CD4-positive, alpha-beta T cell treated with Interleukin-21 for 1 hour (primary cell): ENCODE data around the gene ARHGEF10L.
A peak's percentile ranks its signal among the peaks of the same experiment; 100 is the strongest.

ENCODE experiments used
- DNase-seq: peaks from one replicate; pipeline ENCODE4 v3.0.0-alpha.2; 2020

Gene ARHGEF10L

DNA sequence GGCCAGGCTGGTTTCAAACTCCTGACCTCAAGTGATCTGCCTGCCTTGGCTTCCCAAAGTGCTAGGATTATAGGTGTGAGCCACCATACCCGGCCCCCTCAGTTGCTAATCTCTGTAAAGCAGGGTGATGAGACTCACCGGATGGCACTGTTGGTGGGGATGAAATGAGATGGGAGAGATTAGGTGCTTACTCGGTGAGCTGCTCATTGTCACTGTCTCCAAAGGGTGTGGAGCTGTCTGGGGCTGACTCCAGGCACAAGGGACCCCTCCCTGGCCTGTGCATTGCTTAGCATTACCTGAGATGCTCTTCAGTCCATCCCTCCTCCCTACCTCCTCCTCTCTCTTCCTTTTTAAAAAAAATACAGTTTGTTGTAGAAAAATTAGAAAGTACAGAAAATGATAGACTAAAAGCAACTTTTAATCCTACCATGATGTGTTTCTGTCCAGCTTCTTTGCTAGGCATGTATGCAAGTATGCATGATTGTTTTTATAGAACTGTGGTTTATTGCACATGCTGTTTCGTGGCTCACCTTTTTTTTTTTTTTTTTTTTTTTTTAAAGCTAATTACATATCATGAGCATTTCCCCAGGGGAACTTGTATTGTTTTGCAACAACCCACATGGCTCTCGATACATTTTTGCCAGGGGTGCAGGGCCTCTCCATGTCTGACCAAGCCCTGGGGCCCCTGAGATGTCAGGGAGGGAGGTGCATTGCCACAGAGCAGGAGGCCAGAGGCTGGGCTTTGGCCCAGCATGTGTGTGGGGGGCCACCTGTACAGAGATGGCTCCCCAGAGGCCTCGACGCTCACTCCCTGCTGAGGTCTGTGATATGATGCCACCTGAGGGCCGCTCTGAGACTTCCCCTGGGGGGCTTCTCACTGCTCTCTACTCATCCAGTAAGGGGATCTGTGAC, 55.4 kb downstream of the ARHGEF10L start:
- no peak for DNase-seq

DNA sequence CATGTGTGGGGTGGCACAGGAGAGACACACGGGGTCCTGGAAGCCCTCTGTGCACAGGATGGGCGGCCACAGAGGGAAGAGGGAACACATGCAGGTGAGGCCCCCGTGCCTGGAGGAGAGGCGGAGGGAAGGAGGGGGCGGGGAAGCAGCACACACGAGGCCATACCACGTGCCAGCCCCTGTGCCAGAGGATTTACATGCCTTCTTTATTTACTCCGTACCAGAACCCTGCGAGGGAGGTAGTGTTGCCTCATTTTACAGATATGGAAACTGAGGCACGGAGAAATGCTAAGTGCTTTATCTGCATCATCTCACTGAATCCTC, 56.1 kb downstream of the ARHGEF10L start:
- no peak for DNase-seq

DNA sequence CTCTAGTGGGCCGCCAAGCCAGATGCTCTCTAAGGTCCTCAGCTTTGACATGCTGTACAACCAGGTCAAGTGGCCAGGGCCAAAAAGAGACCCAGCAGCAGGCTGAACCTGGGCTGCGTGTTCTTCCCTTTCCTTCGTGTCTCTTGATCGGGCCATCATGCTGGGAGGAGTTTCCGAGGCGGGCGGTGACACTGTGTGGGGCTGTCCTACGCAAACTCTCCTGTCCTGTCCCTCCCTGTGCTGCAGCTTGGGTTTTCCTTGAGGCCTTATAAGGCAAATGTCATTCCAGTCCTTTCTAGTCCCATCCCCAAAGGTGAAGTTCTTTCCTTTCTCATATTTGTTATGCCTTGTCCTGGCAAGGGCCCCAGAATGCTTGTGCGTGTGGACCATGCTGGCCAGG, 56.7 kb downstream of the ARHGEF10L start:
- DNase-seq: no peak

- no peak for DNase-seq
Observed at GRCh38 chr1:17596651-17597509, 57.4 kb downstream of the ARHGEF10L start.

GRCh38 chr1:17597651-17598050, 58.2 kb downstream of the ARHGEF10L start:
- DNase-seq: no peak

GRCh38 chr1:17598251-17598650, 58.8 kb downstream of the ARHGEF10L start:
- DNase-seq: no peak

DNA sequence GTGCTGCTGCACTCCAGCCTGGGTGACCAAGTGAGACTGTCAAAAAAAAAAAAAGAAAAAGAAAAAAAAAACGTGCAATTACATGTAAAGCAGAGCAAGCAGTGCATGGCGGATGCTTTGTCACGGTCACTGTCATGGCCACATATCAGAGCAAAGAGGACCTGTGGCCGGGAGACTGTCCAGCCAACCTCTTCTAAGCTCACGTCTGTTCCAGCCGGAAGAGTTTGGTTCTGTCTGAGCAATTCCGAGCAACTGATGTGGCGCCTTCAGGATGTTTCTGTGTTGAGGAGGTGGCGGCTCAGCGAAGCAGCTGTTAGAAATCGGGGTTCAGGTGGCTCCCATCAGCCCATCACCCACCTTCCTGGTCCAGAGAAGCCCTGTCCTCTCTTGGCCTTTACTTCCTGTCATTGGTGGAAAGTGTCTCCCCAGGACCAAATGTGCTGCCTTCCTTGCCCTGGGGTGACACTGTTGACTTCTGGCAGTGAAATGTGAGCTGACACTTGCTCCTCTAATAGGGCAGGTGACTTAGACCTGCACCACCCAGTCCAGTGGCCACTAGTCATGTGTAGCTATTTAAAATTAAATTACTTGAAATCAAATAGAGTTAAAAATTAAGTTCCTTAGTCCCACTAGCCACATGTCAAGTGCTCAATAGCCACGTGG, 59.9 kb downstream of the ARHGEF10L start:
- no peak for DNase-seq

- DNase-seq: no peak
Observed at GRCh38 chr1:17599954-17600300, 60.4 kb downstream of the ARHGEF10L start.

DNA sequence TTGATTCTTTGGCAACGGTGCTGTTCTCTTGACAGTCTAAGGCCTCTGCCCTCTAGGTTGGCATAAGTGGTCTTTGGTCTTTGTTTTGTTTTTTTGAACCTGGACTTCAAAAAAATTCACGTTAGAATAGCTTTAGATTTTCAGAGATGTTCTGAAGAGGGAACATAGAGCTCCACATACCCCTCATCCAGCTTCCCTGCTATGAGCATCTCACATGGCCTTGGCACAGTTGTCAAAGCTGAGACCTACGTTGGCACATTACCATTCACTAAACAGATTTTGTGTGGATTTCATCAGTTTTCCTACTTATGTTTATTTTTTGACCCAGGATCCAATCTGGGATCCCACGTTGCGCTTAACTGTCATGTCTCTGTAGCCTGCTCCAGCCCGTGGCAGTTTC, 60.8 kb downstream of the ARHGEF10L start:
- DNase-seq: no peak

GRCh38 chr1:17601643-17602382, 62.3 kb downstream of the ARHGEF10L start:
- no peak for DNase-seq

DNA sequence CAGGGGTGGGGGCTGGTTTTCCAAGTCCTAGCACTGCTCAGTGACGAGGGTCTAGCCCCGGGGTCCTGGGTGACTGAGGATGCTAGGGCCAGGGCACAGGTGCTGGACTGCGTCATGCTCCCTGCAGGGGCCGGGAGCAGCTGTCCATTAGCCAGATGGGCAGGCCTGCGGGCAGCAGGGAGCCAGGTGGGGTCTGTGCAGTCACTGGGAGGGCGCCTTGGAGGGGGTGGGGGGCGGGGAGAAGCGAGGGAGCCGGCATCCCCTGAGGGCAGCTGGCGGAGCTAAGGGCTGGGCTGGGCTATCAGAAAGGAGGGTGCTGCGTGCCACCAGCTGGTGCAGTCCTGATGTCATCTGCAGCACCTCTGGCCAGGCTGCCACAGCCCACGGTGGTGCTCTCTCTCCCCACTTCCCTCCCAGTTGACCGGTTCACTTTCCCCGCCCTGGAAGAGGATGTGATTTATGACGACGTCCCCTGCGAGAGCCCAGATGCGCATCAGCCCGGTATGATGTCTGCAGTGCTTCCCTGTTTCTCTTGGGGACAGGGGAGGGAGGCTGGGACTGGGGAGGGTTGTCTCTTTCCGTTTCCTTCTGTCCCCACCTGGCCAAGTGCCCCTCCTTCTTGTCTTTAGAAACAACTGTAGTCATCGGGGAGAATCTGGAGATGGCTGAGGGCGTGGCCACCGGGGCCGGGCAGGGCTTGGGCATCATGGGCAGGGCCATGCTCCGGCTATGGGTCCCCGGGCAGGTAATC, 63.8 kb downstream of the ARHGEF10L start:
- DNase-seq: peak; percentile 15

DNA sequence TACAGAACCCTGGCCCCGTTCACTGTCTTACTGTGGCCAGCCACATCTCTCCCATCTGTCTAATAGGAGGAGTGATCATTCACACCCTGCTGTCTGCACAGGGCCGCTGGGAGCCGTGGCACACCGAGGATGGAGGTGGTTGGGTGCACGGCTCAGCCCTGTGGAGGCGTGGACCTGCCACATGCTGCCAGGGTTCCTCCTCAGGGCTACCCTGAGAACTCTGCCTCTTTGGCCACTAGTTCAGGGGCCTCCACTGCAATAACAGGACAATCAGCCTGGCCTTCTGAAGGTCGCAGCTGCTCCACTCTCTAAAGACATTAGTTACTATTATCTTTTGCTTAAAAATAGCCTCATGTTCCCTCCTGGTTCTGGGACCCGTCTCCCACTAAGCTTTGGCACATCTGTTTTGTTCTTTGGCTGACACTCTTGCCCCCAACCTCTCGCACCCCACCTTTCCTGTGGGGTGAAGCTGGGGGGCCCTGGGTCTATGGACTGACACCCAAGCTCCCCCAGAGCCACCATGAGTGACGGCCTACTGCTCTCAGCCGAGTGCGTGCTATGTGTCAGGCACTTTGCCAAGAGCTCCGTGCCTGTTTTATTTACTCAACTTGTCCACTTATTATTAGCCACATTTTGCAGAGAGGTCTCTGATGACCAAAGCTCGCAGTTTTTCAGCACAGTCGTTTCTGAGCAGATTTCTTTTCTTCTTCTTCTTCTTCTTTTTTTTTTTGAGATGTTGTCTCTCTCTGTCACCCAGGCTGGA, 66.3 kb downstream of the ARHGEF10L start:
- DNase-seq: no peak

DNA sequence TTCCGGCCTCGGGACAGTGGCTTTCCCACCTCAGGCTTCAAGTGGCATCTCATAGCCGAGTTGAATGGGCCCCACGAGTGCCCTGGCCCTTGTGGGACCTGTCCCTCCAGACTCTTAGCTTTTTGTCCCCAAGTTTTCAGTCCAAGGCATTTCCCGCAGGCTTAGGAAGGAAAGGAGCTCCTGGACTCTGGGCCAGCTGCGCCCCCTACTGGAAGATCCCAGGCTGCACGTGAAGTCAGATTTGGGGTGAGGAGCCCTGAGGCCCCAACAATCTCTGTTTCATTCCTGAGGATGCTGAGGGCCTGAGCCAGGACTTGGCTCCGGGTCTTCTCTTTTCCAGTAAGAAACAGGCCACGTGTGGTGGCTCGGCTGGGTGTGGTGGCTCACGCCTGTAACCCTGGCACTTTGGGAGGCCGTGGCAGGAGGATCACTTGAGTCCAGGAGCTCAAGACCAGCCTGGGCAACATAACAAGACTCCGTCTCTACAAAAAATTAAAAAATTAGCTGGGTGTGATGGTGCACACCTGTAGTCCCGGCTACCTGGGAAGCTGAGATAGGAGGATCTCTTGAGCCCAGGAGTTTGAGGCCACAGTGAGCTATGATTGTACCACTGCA, 67.4 kb downstream of the ARHGEF10L start:
- peak; percentile 27 for DNase-seq

- no peak for DNase-seq
Observed at GRCh38 chr1:17607644-17608581, 68.4 kb downstream of the ARHGEF10L start.

DNA sequence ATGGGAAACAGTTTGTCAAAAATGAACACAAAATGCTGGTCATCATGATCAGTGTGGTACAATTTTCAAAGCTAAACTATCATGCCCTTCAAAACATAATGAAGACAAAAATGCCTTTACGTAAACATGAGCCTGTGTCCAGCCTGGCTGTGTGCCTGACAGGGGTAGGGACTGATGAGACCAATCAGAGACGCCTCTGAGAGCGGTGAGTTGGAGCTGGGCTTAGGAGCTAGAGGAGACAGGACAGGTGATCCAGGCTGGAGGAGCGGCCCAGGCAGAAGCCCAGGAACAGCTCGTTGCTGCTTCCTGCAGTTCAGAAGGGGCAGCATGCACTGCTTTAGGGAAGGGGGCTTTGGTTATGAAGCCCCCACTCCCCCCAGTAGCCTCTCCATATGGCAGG, 70.0 kb downstream of the ARHGEF10L start:
- DNase-seq: no peak

GRCh38 chr1:17610085-17610484, 70.6 kb downstream of the ARHGEF10L start:
- DNase-seq: no peak

- DNase-seq: no peak
Observed at GRCh38 chr1:17610713-17611112, 71.2 kb downstream of the ARHGEF10L start.

GRCh38 chr1:17611991-17612390, 72.5 kb downstream of the ARHGEF10L start:
- DNase-seq: no peak

DNA sequence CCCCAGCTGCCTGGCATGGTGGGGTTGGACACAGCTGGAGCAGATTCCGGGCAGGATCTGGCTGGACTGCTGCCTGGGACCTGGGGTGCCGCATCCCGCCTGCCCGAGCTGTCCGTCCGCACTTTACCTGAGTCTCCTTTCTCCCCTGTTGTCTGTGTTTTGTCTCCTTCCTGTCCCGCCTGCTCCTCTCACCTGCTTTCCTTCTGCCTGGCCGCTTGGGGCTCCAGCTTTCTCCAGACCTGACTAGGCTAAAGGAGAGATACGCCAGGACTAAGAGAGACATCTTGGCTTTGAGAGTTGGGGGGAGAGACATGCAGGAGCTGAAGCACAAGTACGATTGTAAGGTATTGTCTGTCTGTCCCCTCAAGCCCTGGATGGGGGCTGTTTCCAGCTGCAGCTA, 73.3 kb downstream of the ARHGEF10L start:
- no peak for DNase-seq

DNA sequence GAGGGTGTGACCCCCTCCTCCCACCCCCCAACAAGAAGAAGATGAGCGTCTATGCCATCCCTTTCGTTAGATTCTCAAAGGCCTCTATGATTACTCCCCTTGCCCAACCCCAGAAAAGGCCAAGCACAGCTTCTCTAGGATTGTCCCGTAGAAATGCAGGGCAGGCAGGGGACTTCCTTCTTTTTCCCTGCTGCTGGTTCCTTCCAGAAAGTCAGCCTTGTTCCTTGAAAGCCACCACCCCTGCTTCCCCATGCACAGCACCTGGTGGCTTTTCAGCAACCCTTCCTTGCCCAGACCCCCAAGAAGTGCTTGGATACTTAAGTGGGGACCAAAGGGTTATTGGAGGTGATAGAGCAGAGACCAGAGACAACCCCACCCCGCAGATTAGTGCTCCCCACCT, 75.1 kb downstream of the ARHGEF10L start:
- no peak for DNase-seq
